Muscle of arm (tissue), 14 donors: ENCODE measurements around the gene MPLKIP. TPM values are rescaled to one million over a fixed set of nuclear protein-coding genes. Genes with fewer than 3 reads are reported as not detected.
"Not testable (repeated sequence)": the region's sequence is repeated elsewhere in the genome, so short reads cannot be mapped to it uniquely, and the experiment has no call there.

Experiments
- DNase-seq: peaks from one replicate; pipeline ENCODE4 v3.0.0-alpha.2; 2013
- long read RNA-seq, 11 donors: transcript quantifications; one replicate each; lab custom pipeline, GENCODE V29; 2026
- polyA plus RNA-seq, 12 donors: library from polyadenylated mRNA; unstranded; fragments of 120-200 nt; gene quantifications; one replicate each; pipeline ENCODE4 v1.2.1, GENCODE V29; 2013; ENCODE audit not compliant: insufficient read length in 12 of 12

The MPLKIP gene
- 10 to 100 TPM in 11 of 12 donors, not detected in 1; 19.4 to 51.5 (median 22.2) TPM for polyA plus RNA-seq
- long read RNA-seq, donor 1, full-length matches to known transcripts: 62 of 70 reads
- long read RNA-seq, donor 1, partial matches to known transcripts: 8 of 70 reads
- long read RNA-seq, donor 1, other reads (novel, unspliced or antisense): 0 of 70 reads
- long read RNA-seq, donor 2, full-length matches to known transcripts: 30 of 35 reads
- long read RNA-seq, donor 2, partial matches to known transcripts: 5 of 35 reads
- long read RNA-seq, donor 2, other reads (novel, unspliced or antisense): 0 of 35 reads
- long read RNA-seq, donor 3, full-length matches to known transcripts: 11 of 11 reads
- long read RNA-seq, donor 3, partial matches to known transcripts: 0 of 11 reads
- long read RNA-seq, donor 3, other reads (novel, unspliced or antisense): 0 of 11 reads
- long read RNA-seq, donor 4, full-length matches to known transcripts: 6 of 6 reads
- long read RNA-seq, donor 4, partial matches to known transcripts: 0 of 6 reads
- long read RNA-seq, donor 4, other reads (novel, unspliced or antisense): 0 of 6 reads
- long read RNA-seq, donor 5, full-length matches to known transcripts: 29 of 29 reads
- long read RNA-seq, donor 5, partial matches to known transcripts: 0 of 29 reads
- long read RNA-seq, donor 5, other reads (novel, unspliced or antisense): 0 of 29 reads
- long read RNA-seq, donor 6, full-length matches to known transcripts: 16 of 16 reads
- long read RNA-seq, donor 6, partial matches to known transcripts: 0 of 16 reads
- long read RNA-seq, donor 6, other reads (novel, unspliced or antisense): 0 of 16 reads
- long read RNA-seq, donor 7, full-length matches to known transcripts: 12 of 20 reads
- long read RNA-seq, donor 7, partial matches to known transcripts: 8 of 20 reads
- long read RNA-seq, donor 7, other reads (novel, unspliced or antisense): 0 of 20 reads
- long read RNA-seq, donor 8, full-length matches to known transcripts: 30 of 30 reads
- long read RNA-seq, donor 8, partial matches to known transcripts: 0 of 30 reads
- long read RNA-seq, donor 8, other reads (novel, unspliced or antisense): 0 of 30 reads
- long read RNA-seq, donor 9, full-length matches to known transcripts: 27 of 27 reads
- long read RNA-seq, donor 9, partial matches to known transcripts: 0 of 27 reads
- long read RNA-seq, donor 9, other reads (novel, unspliced or antisense): 0 of 27 reads
- long read RNA-seq, donor 10, full-length matches to known transcripts: 17 of 17 reads
- long read RNA-seq, donor 10, partial matches to known transcripts: 0 of 17 reads
- long read RNA-seq, donor 10, other reads (novel, unspliced or antisense): 0 of 17 reads
- long read RNA-seq, donor 11, full-length matches to known transcripts: 20 of 25 reads
- long read RNA-seq, donor 11, partial matches to known transcripts: 5 of 25 reads
- long read RNA-seq, donor 11, other reads (novel, unspliced or antisense): 0 of 25 reads

GRCh38 chr7:40134428-40135316 lies at the start of gene MPLKIP, which contains the start of gene SUGCT:
Gene MPLKIP (minus strand): TSS chr7:40134622. CDS start chr7:40134567, 55 bp downstream.
Gene SUGCT (plus strand): TSS chr7:40135005.
- DNase-seq: peak; percentile 95

GRCh38 chr7:40182452-40182851 lies 48.0 kb upstream of the MPLKIP start:
- no peak for DNase-seq

GRCh38 chr7:40177071-40177470 lies 42.6 kb upstream of the MPLKIP start:
- no peak for DNase-seq

- no peak for DNase-seq
Measured at GRCh38 chr7:40175725-40176510, 41.5 kb upstream of the MPLKIP start.

GRCh38 chr7:40175256-40175655 lies 40.8 kb upstream of the MPLKIP start:
- not testable (repeated sequence) for DNase-seq

- not testable (repeated sequence) for DNase-seq
Measured at GRCh38 chr7:40173121-40173520, 38.7 kb upstream of the MPLKIP start.

- DNase-seq: not testable (repeated sequence)
Measured at GRCh38 chr7:40168266-40168665, 33.8 kb upstream of the MPLKIP start.

GRCh38 chr7:40167291-40167690 lies 32.9 kb upstream of the MPLKIP start:
- no peak for DNase-seq

- no peak for DNase-seq
Measured at GRCh38 chr7:40165216-40165615, 30.8 kb upstream of the MPLKIP start.

- no peak for DNase-seq
Measured at GRCh38 chr7:40162516-40162915, 28.1 kb upstream of the MPLKIP start.

GRCh38 chr7:40156988-40157387 lies 22.6 kb upstream of the MPLKIP start:
- DNase-seq: no peak

- no peak for DNase-seq
Measured at GRCh38 chr7:40151504-40151903, 17.1 kb upstream of the MPLKIP start.

GRCh38 chr7:40148671-40149070 lies 14.2 kb upstream of the MPLKIP start:
- no peak for DNase-seq

GRCh38 chr7:40148247-40148580 lies 13.8 kb upstream of the MPLKIP start:
- DNase-seq: not testable (repeated sequence)

- DNase-seq: no peak
Measured at GRCh38 chr7:40147371-40148246, 13.2 kb upstream of the MPLKIP start.

- not testable (repeated sequence) for DNase-seq
Measured at GRCh38 chr7:40145596-40146130, 11.2 kb upstream of the MPLKIP start.

GRCh38 chr7:40141916-40142315 lies 7.5 kb upstream of the MPLKIP start:
- DNase-seq: not testable (repeated sequence)

GRCh38 chr7:40139891-40140290 lies 5.5 kb upstream of the MPLKIP start:
- not testable (repeated sequence) for DNase-seq
